ENCODE data around the gene DPYD.

- TF ChIP-seq CTCF (IDR thresholded peaks at IDR 0.05; ENCODE audit: insufficient read depth, low read depth, low read length) (no peak), EZH2 (IDR thresholded peaks at IDR 0.05; ENCODE audit: insufficient read depth, low read length) (no peak)
These were observed 382.7 kb downstream of the DPYD start for GRCh38 chr1:97538113-97538512.

Measured in astrocyte (in vitro differentiated cells and primary cell).